Bronchial epithelial cell (primary cell): Measurements from ENCODE around the gene USP48. TPM values are rescaled to one million over a fixed set of nuclear protein-coding genes. Genes with fewer than 3 reads are reported as not detected.

Source experiments
- DNase-seq: peaks from one replicate; pipeline ENCODE4 v3.0.0-alpha.2; 2010; ENCODE audit warnings: low read depth
- FAIRE-seq: peaks from 2 replicates; lab custom pipeline; 2011; peaks lifted over from hg19 to GRCh38; lab: Jason Lieb, UNC
- H3K27me3 ChIP-seq: 2 replicates; pipeline ENCODE4 v1.5.1; 2011; ENCODE audit warnings: low read length; ENCODE audit not compliant: control insufficient read depth, insufficient read depth
- H3K36me3 ChIP-seq: 2 replicates; pipeline ENCODE4 v1.5.1; 2011; ENCODE audit warnings: low read length; ENCODE audit not compliant: control insufficient read depth, insufficient read depth
- H3K4me3 ChIP-seq: 2 replicates; pipeline ENCODE4 v1.5.1; 2011; ENCODE audit warnings: mild to moderate bottlenecking, low read depth, low read length, control low read depth
- CTCF ChIP-seq: IDR thresholded peaks from 2 replicates; pipeline ENCODE4 v1.5.1; 2011; ENCODE audit warnings: mild to moderate bottlenecking, moderate library complexity, low read length, control low read depth, inconsistent platforms; ENCODE audit not compliant: insufficient read depth, severe bottlenecking
- total RNA-seq: library from RNA; depleted of rRNA; stranded (reverse); fragments of >200 nt; gene quantifications from 2 replicates; pipeline ENCODE4 v1.2.1, GENCODE V29; 2014

Gene USP48
- total RNA-seq, 1 donor from 2014 or later = 23.4 TPM

- FAIRE-seq = no peak
- no peak for TF ChIP-seq CTCF
- no peak overlapping the region for H3K4me3 ChIP-seq
Observed at GRCh38 chr1:21629971-21630370, 153.0 kb downstream of the USP48 start.

GRCh38 chr1:21628798-21629393 lies 154.1 kb downstream of the USP48 start:
- TF ChIP-seq CTCF = no peak
- H3K27me3 ChIP-seq = peaks cover 3% of the 10 kb centered on the region
- H3K4me3 ChIP-seq = no peak overlapping the region
- DNase-seq (no peak), FAIRE-seq (no peak)
- H3K36me3 ChIP-seq = no peaks in the 10 kb centered on the region

More at GRCh38 chr1:21629971-21630370, 153.0 kb downstream of the USP48 start:
- DNase-seq = no peak
- Histone ChIP-seq H3K27me3 (peaks cover 3% of the 10 kb centered on the region), H3K36me3 (no peaks in the 10 kb centered on the region)

Other genes starting within 250 kb of the USP48 start
- 1.1 and 2.6 TPM in 2 replicates for gene RAP1GAP, start 113.8 kb downstream of the USP48 start, total RNA-seq
- gene LDLRAD2, start 29.1 kb upstream of the USP48 start, total RNA-seq = under 0.01 TPM in 1 of 2 replicates, not detected in the other
- 28.7 and 36.1 TPM in 2 replicates for gene HSPG2, start 154.2 kb upstream of the USP48 start, total RNA-seq
- not detected in 2 replicates for gene CELA3B, start 193.9 kb upstream of the USP48 start, total RNA-seq
- not detected in 2 replicates for gene CELA3A, start 218.5 kb upstream of the USP48 start, total RNA-seq